PC-3 (cell line): ENCODE measurements around the gene CEP128. TPM values are rescaled to one million over a fixed set of nuclear protein-coding genes. Genes with fewer than 3 reads are reported as not detected.

ENCODE experiments used
- ATAC-seq: fragments of 200-7000 bp; cut with Tn5 transposase; 2 replicates; pipeline ENCODE4 v1.9.1; 2020; ENCODE audit warnings: mild to moderate bottlenecking, moderate library complexity
- BruUV-seq: library from RNA; stranded (reverse); fragments of 400-500 nt; replicated peaks from 2 replicates; lab custom pipeline; 2021; lab: Mats Ljungman, UMichigan
- CTCF ChIA-PET: fragments of 300-600 bp; sonication (Branson Sonifier 250); formaldehyde crosslinking; loops from one replicate; lab custom pipeline; 2022; ENCODE audit warnings: antibody characterized with exemption; lab: Charles Lee
- POLR2A ChIA-PET: fragments of 300-600 bp; sonication (Branson Sonifier 250); formaldehyde crosslinking; loops from one replicate; lab custom pipeline; 2022; ENCODE audit warnings: antibody characterized with exemption; ENCODE audit not compliant: unreplicated experiment; lab: Charles Lee
- DNase-seq: peaks from one replicate; pipeline ENCODE4 v3.0.0-alpha.2; 2015
- H2AFZ ChIP-seq: fragments of 300-600 bp; sonication (generic); 2 replicates; pipeline ENCODE4 v1.6.0; 2016; ENCODE audit warnings: antibody characterized with exemption, low read length
- H3F3A ChIP-seq: fragments of 300-600 bp; sonication (generic); one replicate; pipeline ENCODE4 v1.6.0; 2017; ENCODE audit warnings: antibody characterized with exemption, low read length, control low read depth, mild to moderate bottlenecking; ENCODE audit not compliant: unreplicated experiment
- H3K27ac ChIP-seq: fragments of 300-600 bp; sonication (generic); 2 replicates; pipeline ENCODE4 v1.5.1; 2016; ENCODE audit warnings: mild to moderate bottlenecking, low read length
- H3K27me3 ChIP-seq: fragments of 300-600 bp; sonication (generic); 2 replicates; pipeline ENCODE4 v1.6.1; 2016; ENCODE audit warnings: low read length, mixed read lengths
- H3K36me3 ChIP-seq: fragments of 300-600 bp; sonication (generic); 2 replicates; pipeline ENCODE4 v1.6.1; 2016; ENCODE audit warnings: low read depth, mixed run types, low read length, mixed read lengths
- H3K4me1 ChIP-seq: fragments of 300-600 bp; sonication (generic); 2 replicates; pipeline ENCODE4 v1.5.1; 2016; ENCODE audit warnings: low read length; ENCODE audit not compliant: insufficient read depth
- H3K4me2 ChIP-seq: fragments of 300-600 bp; sonication (generic); 2 replicates; pipeline ENCODE4 v1.6.0; 2016; ENCODE audit warnings: low read length
- H3K4me3 ChIP-seq: fragments of 300-600 bp; sonication (generic); 2 replicates; pipeline ENCODE4 v1.5.1; 2016; ENCODE audit warnings: mild to moderate bottlenecking, low read length, mixed read lengths
- H3K79me2 ChIP-seq: fragments of 300-600 bp; sonication (generic); 2 replicates; pipeline ENCODE4 v1.6.1; 2017; ENCODE audit warnings: low read length, mixed read lengths
- H3K9ac ChIP-seq: fragments of 300-600 bp; sonication (generic); 2 replicates; pipeline ENCODE4 v1.6.0; 2016; ENCODE audit warnings: mild to moderate bottlenecking, low read length
- H3K9me2 ChIP-seq: fragments of 300-600 bp; sonication (generic); replicated peaks from 2 replicates; pipeline ENCODE4 v1.6.1; 2016; ENCODE audit warnings: mixed run types, low read length, mixed read lengths
- H3K9me3 ChIP-seq: fragments of 300-600 bp; sonication (generic); 2 replicates; pipeline ENCODE4 v1.6.1; 2016; ENCODE audit warnings: low read length, mixed read lengths
- H4K20me1 ChIP-seq: fragments of 300-600 bp; sonication (generic); 2 replicates; pipeline ENCODE4 v1.6.1; 2016; ENCODE audit warnings: low read length, mixed read lengths
- CTCF ChIP-seq: fragments of 300-600 bp; sonication (generic); conservative IDR thresholded peaks from 2 replicates; pipeline ENCODE4 v1.5.1; 2017; ENCODE audit warnings: antibody characterized with exemption, low read depth, mild to moderate bottlenecking, low read length
- EZH2 ChIP-seq: fragments of 300-600 bp; sonication (generic); IDR thresholded peaks from one replicate; pipeline ENCODE4 v1.6.1; 2017; ENCODE audit warnings: antibody characterized with exemption, mild to moderate bottlenecking, low read length; ENCODE audit not compliant: unreplicated experiment
- EZH2phosphoT487 ChIP-seq: fragments of 300-600 bp; sonication (generic); IDR thresholded peaks from 2 replicates; pipeline ENCODE4 v1.6.1; 2018; ENCODE audit warnings: mild to moderate bottlenecking, antibody characterized with exemption, low read length, borderline replicate concordance
- intact Hi-C: fragments of 100-400 bp; cut with micrococcal nuclease; formaldehyde crosslinking; loops from 2 replicates; pipeline ENCODE4 v1.9.0; 2023
- total RNA-seq: library from RNA; depleted of rRNA; stranded (reverse); fragments of >200 nt; gene quantifications from 2 replicates; pipeline ENCODE4 v1.2.3, GENCODE V29; 2014

CEP128 gene
- total RNA-seq, 1 experiment from 2014 or later, result 11.6 TPM

- BruUV-seq, result no TSS peak
- POLR2A ChIA-PET, result interaction anchor here (0.5 to 0.6 kb wide), 2 partner anchors 66 to 68 kb away, joined by 3 to 5 read pairs; no protein-coding TSS in a partner anchor
- Histone ChIP-seq H4K20me1 (no peaks in the 10 kb centered on the region), H3K4me2 (no peak overlapping the region), H3K4me1 (peaks cover 53% of the 10 kb centered on the region), H3K27me3 (no peaks in the 10 kb centered on the region), H3K79me2 (no peaks in the 10 kb centered on the region), H3K27ac (peak overlapping the region; percentile 53), H3K4me3 (no peak overlapping the region), H3K9me3 (no peaks in the 10 kb centered on the region), H3K36me3 (no peaks in the 10 kb centered on the region), H3F3A (no peaks in the 10 kb centered on the region), H3K9me2 (no peaks in the 10 kb centered on the region), H2AFZ (no peak overlapping the region), H3K9ac (no peak overlapping the region)
- intact Hi-C loops, result loop anchor here (1.0 to 5.0 kb wide), 6 partner anchors 14 to 276 kb away; no protein-coding TSS in a partner anchor
- TF ChIP-seq EZH2, result no peak
- TF ChIP-seq CTCF, result no peak
- TF ChIP-seq EZH2phosphoT487, result no peak
- CTCF ChIA-PET, result no interaction called here
- ATAC-seq (peak; percentile 45; the same call in 1 of the 2 replicates), DNase-seq (no peak)
Measured at GRCh38 chr14:80570930-80571298, 370.6 kb downstream of the CEP128 start.

- Histone ChIP-seq H3K9me3 (no peaks in the 10 kb centered on the region), H3K4me1 (peaks cover 73% of the 10 kb centered on the region), H3K9ac (no peak overlapping the region), H3K27ac (peak overlapping the region; percentile 67), H3F3A (no peaks in the 10 kb centered on the region), H3K27me3 (no peaks in the 10 kb centered on the region), H4K20me1 (no peaks in the 10 kb centered on the region), H3K79me2 (no peaks in the 10 kb centered on the region), H3K36me3 (no peaks in the 10 kb centered on the region), H3K4me2 (peak overlapping the region; percentile 66), H3K9me2 (no peaks in the 10 kb centered on the region), H2AFZ (no peak overlapping the region), H3K4me3 (peak overlapping the region; percentile 11; the same call in 1 of the 2 replicates)
- peak; percentile 59 for ATAC-seq
- peak; percentile 96 for DNase-seq
- ChIA-PET POLR2A (interaction anchor here (0.6 kb wide), 2 partner anchors 19 to 570 kb away, joined by 4 to 5 read pairs; no protein-coding TSS in a partner anchor), CTCF (no interaction called here)
- intact Hi-C loops, result no loop called here
- no TSS peak for BruUV-seq
- no peak for TF ChIP-seq EZH2phosphoT487
Measured at GRCh38 chr14:80567905-80568536, 373.5 kb downstream of the CEP128 start.

DNA sequence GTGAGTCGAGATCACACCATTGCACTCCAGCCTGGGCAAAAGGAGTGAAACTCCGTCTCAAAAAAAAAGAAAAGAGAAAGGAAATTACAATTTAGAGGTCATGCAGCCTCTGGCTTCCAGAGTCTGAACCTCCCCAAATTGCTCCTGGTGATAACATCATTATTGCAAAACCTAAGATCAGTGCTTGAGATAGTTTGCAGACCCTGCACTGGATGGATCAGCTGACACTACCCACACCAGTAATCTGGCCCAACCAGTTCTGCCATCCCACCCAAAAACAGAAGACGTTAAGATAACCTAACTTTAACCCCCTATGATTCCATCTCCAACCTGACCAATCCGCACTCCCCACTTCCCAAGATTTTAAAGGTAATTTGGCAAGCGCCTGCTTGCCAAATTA lies 376.5 kb downstream of the CEP128 start:
- H4K20me1 ChIP-seq, result no peaks in the 10 kb centered on the region
- no peak overlapping the region for H3K4me3 ChIP-seq
- DNase-seq, result no peak
- no peak for TF ChIP-seq CTCF
- TF ChIP-seq EZH2phosphoT487, result no peak
- no peak for TF ChIP-seq EZH2
- H3K4me2 ChIP-seq, result no peak overlapping the region; the same call in 1 of the 2 replicates
- no peaks in the 10 kb centered on the region for H3K9me3 ChIP-seq
- no peak overlapping the region for H3K9ac ChIP-seq
- intact Hi-C loops, result no loop called here
- ChIA-PET POLR2A (no interaction called here), CTCF (no interaction called here)
- peaks cover 62% of the 10 kb centered on the region for H3K4me1 ChIP-seq
- H3K36me3 ChIP-seq, result no peaks in the 10 kb centered on the region
- H3K79me2 ChIP-seq, result no peaks in the 10 kb centered on the region
- H3K9me2 ChIP-seq, result no peaks in the 10 kb centered on the region
- H3F3A ChIP-seq, result no peaks in the 10 kb centered on the region
- no peaks in the 10 kb centered on the region for H3K27me3 ChIP-seq
- H2AFZ ChIP-seq, result no peak overlapping the region
- no peak for ATAC-seq
- no peak overlapping the region for H3K27ac ChIP-seq
- no TSS peak for BruUV-seq
